Epithelial cell of esophagus (primary cell): Measurements from ENCODE around the gene ABCC6.

Source experiments
- DNase-seq: peaks from one replicate; pipeline ENCODE4 v3.0.0; 2010; ENCODE audit warnings: low read depth
- H3K4me3 ChIP-seq: 2 replicates; pipeline ENCODE4 v1.5.1; 2011; ENCODE audit warnings: mild to moderate bottlenecking, low read length, control low read depth
- TF ChIP-seq, protein P1 (sequence below): IDR thresholded peaks from 2 replicates; pipeline ENCODE4 v1.5.1; 2011; ENCODE audit warnings: low read depth, mild to moderate bottlenecking, low read length, control low read depth, inconsistent platforms; ENCODE audit not compliant: insufficient read depth; ENCODE audit errors: missing control alignments

Gene ABCC6

DNA sequence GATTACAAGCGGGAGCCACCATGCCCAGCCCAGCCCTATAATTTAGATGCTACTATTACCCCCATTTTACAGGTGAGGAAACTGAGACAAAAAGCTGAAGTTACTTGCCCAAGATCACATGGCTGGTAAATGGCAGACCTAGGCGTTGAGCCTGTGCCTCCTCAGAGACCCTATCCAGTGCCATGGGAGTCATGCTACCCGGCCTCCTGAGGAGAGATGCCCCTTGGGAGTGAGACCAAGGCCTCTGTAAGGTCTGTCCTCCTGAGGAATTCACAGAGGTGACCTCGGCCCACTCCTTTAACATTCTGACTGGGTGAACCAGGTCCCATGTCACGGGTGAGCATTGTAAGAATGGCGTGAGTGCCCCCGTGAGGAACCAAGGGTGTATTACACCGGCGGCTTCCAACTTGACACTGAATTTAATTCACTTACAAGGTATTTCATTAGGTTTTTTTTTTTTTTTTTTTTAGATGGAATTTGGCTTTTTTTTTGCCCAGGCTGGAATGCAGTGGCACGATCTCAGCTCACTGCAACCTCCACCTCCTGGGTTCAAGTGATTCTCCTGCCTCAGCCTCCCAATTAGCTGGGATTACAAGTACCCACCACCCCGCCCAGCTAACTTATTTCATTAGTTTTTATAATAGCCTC lies 95.7 kb downstream of the ABCC6 start:
- DNase-seq, result peak; percentile 66
- TF ChIP-seq, protein P1, sequence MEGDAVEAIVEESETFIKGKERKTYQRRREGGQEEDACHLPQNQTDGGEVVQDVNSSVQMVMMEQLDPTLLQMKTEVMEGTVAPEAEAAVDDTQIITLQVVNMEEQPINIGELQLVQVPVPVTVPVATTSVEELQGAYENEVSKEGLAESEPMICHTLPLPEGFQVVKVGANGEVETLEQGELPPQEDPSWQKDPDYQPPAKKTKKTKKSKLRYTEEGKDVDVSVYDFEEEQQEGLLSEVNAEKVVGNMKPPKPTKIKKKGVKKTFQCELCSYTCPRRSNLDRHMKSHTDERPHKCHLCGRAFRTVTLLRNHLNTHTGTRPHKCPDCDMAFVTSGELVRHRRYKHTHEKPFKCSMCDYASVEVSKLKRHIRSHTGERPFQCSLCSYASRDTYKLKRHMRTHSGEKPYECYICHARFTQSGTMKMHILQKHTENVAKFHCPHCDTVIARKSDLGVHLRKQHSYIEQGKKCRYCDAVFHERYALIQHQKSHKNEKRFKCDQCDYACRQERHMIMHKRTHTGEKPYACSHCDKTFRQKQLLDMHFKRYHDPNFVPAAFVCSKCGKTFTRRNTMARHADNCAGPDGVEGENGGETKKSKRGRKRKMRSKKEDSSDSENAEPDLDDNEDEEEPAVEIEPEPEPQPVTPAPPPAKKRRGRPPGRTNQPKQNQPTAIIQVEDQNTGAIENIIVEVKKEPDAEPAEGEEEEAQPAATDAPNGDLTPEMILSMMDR, result peak; percentile 81
- H3K4me3 ChIP-seq, result no peak overlapping the region

DNA sequence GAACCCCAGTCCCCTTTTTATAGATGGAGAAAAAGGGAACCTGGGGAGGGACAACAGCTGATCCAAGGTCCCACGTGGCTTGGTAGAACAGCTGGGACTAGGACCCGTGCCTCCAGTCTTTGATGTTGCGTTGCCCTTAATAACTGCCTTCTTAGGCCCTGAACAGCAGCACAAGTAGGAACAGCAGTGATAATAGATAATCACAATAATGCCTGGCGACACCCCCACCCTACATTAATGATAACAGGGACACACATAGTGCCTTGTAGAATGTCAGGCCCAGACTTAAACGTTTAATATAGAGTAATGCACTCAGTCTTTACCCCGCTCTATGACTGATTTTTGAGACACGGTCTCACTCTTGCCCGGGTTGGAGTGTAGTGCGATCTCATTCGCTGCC lies 96.4 kb downstream of the ABCC6 start:
- TF ChIP-seq, protein P1, result no peak
- H3K4me3 ChIP-seq, result no peak overlapping the region
- DNase-seq, result no peak

DNA sequence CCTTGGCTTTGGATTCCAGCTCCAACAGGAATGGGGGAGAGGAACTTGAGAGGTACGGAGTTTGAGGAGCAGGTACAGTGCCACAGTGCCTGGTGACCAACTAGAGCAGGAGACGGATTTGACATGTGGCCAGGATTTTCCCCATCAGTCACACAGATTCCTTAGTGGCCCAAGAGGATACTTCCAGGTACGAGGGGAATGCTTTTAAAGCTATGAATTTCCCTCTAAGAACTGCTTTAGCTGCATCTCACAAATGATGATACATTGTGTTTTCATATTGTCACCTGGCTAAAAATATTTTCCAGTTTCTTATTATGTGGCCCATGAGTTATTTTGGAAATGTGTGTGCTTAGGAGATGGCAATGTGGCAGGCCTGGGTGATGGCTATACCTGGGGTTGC lies 98.3 kb downstream of the ABCC6 start:
- H3K4me3 ChIP-seq, result no peak overlapping the region
- DNase-seq, result no peak
- TF ChIP-seq, protein P1, result no peak

DNA sequence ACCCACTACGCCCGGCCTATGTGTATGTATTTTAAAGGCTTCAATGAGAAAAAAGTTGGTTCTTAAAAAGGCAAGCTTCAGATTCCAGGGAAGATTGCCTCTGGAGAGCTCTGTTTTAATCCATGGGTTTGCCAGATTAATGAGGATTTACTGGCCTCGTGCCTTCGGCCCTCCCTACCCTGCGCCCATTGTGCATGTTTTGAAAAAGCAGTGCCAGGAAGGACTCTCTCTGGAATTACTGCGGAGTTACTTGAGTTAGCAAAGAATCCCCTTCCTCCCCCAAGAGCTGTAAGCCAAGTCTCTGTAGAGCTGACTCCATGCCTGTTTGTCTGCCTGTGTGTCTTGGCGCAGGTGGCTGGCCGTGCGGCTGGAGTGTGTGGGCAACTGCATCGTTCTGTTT lies 98.9 kb downstream of the ABCC6 start:
- no peak overlapping the region for H3K4me3 ChIP-seq
- DNase-seq, result no peak

DNA sequence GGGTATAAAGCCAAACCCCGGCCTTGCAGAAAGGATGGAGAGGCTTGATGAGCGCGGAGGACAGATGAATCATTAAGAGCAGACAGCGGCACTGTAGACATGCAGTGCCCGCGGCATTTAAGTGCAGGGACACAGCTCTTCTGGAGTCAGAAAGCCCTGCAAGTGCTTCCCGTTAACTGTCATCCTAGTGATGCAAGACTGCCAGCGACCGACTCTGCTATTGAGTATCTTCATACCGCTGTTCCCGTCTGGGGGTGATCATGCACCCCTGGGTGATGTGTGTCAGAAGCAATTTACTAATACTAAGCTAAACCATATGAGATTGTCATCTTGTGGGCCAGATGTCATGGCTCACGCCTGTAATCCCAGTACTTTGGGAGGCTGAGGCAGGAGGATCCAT lies 101.0 kb downstream of the ABCC6 start:
- no peak for DNase-seq
- H3K4me3 ChIP-seq, result no peak overlapping the region
- TF ChIP-seq, protein P1, result no peak

More for the DNA sequence above, 98.9 kb downstream of the ABCC6 start:
- TF ChIP-seq, protein P1, result no peak

DNA sequence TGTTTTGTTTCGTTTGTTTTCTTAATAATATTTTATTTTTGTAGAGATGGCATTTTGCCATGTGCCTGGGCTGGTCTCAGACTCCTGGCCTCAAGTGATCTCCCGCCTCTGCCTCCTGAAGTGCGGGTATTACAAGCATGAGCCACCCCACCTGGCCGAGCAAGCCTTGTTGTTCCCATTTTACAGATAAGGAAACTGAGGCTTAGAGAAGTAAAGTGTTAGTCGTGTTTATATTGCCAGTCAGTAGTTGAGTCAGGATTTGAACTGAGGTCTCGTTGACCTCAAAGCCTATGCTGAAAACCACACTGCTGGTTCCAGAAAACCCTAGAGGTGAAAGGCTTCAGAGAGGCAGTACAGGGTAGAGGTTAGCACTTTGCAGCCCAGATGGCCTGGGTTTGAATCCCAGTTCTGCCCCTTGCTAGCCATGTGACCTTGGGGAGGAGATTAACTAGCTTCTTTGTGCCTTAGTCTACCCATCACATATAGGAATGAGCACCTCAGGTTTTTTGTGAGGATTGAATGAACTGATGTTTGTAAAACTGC lies 102.0 kb downstream of the ABCC6 start:
- no peak overlapping the region for H3K4me3 ChIP-seq
- no peak for DNase-seq
- TF ChIP-seq, protein P1, result no peak
